Myocyte (in vitro differentiated cells): Measurements from ENCODE around the gene TNNI3K. TPM values are rescaled to one million over a fixed set of nuclear protein-coding genes. Genes with fewer than 3 reads are reported as not detected.

Experiments
- DNase-seq: peaks from one replicate; pipeline ENCODE4 v3.0.0-alpha.2; 2012; ENCODE audit warnings: low read depth
- total RNA-seq: library from RNA; depleted of rRNA; stranded (reverse); fragments of >200 nt; gene quantifications from 2 replicates; pipeline ENCODE4 v1.2.3, GENCODE V29; 2014

TNNI3K gene
- total RNA-seq, 1 donor from 2014 or later = 0.70 TPM

DNA sequence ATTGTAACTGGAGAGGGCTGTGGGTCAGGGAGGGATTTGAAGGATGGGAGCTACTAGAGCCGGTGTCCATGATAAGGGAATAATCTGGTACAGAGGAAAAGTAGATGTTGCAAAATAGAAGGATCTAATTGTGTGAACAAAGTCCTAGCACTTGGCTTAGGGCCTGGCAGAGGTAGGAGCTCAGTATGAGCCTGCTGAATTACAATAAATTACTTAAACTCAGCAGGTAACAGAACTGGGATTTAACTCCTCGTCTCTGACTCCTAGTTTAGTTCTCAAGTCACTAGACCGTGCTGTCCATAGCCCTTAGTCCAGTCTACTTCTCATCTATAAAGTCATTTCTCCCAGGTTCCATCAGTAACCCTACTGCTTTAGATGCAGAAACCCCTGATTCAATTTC, 157.0 kb downstream of the TNNI3K start:
- DNase-seq = no peak

DNA sequence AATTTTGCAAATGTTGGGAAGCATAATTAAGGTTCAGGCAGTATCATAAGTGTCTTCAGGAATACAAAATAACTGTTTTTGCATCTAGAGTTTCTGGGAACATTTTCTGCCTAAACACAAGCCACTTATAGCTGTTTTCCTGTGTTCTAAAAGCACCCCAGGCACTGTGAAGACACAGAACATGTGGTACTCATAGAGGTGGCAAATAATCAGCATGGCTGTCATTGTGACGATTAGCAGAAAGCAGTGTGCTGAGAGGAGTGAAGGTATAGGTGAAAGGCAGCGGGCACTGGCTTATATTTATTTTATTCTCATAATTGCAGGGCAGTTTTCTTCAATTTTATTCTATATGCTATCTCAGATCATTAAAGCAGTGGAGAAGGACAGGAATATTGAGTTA, 157.7 kb downstream of the TNNI3K start:
- no peak for DNase-seq

DNA sequence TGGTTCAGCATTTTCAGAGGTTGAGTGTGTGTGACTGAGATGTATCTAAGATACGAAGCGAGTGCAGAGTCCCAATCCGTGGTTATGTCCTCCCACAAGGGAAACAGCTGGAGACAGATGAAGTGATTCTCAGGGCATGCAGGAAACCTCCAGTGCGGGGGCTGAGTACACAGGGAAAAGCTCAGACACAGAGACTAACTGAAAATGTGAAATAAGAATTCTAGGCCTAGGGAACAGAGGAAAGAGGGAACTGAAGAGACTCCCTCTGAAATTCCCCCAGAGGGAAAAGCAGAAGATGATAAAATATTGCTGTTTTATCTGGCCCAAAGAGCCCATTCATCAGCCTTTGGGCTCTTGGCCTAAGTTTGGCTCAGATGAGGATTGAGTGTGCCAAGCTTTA, 160.4 kb downstream of the TNNI3K start:
- peak; percentile 16 for DNase-seq

DNA sequence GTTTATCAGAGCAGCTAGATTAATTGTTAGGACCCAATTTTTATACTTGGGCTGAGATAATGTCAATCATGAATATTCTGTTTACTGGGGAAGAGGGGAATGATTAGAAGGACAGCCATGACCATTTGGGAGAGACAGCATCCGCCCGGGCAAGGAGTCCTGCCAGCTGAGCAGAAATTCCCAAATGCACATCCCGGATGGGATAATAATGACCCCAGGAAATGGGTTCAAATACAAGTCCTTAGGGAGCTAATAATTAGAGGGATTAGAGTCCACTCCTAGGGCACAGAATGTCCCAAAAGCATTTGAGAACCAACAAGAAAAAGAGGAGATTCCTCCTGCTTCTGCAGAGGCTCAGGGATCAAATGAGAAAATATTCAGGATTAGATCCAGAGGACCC, 161.3 kb downstream of the TNNI3K start:
- no peak for DNase-seq

DNA sequence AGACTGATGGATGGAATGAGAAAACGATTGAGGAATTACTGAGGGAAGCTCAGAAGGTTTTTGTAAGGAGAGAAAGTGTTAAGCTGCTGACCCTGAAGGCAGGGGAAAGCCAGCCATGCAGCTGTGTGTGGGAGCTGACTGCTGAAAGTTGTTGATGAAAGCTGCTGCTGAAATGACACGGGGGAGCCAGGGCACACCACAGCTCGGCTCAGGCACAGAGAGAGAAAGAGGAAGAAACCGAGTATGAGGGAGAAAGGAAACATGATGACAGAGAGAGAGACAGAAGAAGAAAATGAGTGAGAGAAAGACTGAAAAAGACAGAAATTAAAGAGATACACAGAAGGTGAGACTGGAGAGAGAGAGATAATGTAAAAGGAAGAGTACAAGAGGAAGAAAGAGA, 161.7 kb downstream of the TNNI3K start:
- DNase-seq = no peak

DNA sequence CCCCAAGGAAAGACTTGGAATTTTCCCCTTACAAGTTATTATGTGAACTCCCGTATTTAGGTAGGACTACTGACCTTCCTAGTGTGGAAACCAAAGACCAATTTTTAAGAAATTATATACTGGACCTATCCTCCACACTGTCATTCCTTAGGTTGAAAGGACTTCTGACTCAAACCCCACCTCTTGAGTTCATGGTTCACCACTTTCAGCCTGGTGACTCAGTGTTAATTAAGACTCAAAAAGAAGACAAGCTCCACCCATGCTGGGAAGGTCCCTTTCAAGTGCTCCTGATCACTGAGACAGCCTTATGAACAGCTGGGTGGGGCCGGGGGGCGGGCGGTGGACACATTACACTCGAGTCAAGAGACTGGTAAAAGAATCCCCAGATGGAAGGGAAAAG, 164.1 kb downstream of the TNNI3K start:
- no peak for DNase-seq

DNA sequence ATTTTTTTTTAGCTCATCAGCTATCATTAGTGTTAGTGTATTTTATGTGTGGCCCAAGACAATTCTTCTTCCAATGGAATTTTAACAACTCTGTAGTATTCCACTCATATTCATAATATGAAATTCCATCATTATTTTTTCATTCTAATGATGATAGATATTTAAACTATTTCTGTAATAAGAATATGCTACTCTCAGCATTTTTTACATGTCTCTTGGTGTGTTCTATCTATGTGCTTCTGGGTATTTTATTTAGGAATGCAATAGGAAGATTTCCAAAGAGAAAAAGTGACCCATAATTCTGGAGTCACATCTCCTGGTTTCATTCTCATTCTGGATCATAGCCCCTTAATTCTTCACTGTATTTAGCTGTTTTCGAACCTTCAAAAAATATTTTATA, 167.7 kb downstream of the TNNI3K start:
- DNase-seq = no peak

DNA sequence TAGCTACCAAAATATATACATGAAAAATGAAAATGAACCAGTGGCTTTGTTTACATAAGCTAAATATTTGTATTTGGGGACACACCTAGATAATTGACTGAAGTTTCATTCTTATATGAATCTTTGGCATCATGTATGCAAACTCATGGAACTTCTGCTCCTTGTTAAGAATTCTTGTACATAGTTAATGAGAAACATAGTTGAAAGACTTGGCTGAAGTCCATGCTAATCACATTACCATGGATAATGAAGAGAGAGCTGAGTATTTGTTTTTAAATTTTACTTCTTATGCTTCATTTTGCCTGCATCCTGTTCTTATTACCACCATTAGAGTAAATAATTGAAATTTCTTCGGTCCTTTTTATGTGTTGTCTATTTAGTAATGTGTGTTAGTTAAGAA, 168.4 kb downstream of the TNNI3K start:
- no peak for DNase-seq

DNA sequence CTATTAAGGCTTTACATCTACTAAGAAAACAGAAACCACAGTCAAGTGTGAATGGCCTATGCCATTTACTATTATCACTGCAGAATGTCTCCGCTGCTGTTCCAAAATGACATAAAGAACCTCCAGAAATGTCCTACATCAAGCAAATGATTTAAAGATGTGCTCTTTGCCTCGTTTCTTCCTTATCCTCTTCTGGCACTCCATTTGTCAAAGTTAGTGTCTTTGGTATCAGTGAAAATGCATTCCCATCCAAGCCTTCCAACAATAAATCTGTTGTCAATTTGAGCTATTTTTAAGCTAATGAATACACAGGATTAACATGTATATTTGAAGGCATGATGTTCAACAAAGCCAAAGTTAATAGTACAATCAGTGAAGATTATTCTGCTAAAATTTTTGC, 171.6 kb downstream of the TNNI3K start:
- no peak for DNase-seq

DNA sequence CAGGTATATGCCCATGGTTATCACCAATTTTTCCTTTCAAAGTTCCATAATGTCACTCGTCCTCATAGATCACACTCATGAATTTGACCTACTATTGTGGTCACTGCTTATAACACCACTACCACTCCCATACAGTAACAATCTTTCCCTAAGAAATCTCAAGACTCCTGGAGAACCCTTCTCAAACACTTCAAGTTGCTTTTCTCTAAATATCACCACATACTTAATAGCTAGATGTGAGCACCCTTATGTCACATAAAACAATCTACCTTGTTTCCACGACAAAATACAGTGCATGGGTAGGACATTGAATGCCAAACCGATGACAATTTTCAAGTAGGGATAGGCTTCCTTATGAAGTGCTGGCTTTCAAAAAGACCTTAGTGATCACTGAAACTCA, 172.7 kb downstream of the TNNI3K start:
- DNase-seq = no peak

DNA sequence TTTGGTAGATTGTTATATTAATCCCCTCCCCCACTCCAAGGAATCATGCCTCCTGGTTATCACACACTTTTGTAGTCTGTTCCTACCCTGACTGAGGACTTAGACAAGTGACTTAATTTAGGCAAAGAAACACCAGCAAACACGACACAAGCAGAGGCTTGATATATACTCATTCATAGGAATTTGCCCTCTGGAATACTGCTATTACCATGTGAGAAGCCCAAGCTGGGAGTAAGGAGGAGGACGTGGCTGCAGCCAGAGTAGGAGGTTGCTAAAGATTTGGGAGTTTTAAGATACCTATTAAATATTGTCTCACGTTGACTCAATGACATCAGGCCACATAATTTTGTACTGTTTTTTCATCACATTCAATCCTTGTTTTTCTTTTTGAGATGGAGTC, 177.1 kb downstream of the TNNI3K start:
- no peak for DNase-seq

DNA sequence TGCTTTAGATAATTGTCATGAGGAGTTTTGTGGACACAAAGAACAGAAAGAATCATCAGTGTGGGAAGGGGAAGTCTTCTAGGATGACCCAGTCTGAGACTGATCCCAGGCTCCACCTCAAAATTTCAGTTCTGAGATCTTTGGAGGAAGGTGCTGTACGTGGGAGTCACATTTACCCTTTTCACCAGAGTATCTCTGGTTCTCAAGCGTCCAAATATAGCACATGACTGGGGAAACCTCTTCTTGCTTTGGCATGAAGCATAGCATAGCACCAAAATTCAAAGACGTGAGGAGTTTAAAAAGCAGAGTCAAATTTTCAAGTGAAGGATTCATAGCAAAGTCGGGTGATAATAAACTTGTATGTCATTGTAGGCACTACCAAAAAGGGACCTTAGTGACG, 180.7 kb downstream of the TNNI3K start:
- DNase-seq = no peak

DNA sequence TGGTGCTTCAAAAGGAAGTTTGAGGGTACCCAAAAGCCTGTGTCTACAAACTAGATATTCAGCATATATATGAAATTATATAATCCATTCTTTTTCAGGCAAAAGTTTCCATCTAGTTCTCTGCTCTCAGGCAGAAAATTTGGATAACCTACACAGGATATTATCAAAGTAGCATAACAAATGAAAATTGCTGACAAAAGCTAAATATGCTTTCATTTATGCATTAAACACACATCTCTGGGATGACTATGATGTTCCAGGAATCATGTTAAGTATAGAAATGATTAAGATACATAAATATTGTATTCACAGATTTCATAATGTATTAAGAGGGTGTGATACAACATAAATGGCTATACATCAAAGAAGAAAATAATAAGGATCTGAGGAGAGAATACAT, 184.4 kb downstream of the TNNI3K start:
- DNase-seq = no peak

DNA sequence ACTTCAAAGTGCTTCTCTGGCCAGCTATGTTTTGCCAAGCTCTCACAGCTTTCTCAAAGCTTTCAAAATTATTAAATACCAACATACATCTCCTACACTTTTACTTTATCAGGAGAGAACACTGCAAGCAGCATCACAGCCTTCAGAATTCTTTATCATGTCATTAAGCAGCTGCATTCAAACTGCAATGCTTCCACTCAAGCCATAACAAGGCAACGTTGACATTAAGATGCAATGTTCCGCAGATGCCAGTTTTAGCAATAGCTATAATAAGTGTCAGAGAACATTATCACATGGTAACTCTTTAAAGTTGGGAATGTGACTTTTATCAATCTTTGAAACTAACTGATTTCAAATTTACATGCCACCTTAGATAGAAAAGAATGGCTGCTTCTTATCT, 185.3 kb downstream of the TNNI3K start:
- no peak for DNase-seq

DNA sequence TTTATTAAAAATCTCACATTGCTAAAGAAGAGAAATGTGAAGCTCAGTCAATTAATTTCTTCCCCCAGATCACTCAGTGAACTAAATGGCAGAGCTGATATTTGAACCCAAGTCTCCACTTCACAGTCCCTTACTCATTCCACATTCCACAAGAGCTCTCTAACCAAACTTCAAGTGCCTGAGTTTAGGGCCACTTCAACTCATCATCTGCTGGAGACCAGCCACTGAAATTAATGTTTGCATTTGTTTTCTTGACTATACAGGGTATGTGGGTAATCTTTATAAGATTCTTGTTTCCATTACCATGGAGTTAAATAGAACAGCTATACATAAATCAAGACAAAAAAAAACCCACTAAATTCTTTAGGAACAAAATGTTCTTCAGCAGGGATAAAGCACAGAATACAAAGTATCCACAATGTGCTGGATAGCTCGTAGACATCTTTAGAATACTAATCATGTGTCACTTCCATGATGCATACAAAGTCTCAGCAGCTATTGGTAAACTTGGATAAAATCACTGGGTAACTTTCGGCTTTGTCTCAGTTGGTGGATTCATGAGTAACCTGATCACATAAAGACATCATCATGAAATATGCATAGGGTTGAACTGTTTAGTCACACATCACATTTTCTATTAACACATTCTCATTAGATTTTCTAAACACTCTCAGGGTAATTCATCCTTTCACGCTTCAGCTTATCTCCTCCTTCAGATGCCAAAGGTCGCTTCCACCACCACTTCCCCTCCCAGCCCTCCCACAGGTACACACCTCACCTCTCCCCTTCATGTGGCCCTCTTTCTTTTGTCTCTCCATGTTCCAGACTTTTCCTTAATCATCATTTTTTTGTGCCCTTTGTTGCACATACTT, 187.5 kb downstream of the TNNI3K start:
- DNase-seq = no peak

DNA sequence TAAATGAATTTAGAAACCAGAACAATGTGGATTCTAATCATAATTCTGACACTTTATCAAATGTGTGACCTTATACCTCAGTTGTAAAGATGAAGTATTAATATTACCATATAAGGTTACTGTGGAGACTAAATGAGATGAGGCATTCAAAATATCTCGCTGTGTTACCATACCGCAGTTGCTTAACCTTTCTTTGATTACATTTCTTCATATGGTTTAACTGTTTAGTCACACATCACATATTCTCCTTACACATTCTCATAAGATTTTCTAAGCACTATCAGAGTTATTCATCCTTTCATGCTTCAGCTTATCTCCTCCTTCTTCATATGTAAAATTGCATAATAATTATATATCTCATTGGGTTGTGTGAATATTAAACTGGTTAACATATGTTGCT, 188.3 kb downstream of the TNNI3K start:
- DNase-seq = no peak

DNA sequence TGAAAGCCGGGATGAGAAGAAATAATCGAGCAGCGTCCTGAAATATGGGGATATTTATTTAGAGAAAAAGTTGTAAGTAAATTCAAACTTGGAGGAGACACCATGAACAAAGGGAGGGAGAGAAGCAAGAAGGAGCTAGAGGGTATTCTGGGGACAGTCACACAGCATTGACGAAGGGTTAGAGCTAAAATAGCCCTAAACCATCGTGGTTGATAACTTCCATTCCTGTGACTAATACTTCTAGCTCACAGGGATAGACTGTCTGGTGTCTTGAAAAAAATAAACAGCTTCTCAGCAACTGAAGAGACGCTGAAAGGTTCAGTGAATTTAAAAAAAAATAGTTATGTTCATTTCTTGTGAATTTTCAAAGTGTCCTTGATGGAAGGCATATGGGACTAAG, 190.5 kb downstream of the TNNI3K start:
- peak; percentile 2 for DNase-seq

DNA sequence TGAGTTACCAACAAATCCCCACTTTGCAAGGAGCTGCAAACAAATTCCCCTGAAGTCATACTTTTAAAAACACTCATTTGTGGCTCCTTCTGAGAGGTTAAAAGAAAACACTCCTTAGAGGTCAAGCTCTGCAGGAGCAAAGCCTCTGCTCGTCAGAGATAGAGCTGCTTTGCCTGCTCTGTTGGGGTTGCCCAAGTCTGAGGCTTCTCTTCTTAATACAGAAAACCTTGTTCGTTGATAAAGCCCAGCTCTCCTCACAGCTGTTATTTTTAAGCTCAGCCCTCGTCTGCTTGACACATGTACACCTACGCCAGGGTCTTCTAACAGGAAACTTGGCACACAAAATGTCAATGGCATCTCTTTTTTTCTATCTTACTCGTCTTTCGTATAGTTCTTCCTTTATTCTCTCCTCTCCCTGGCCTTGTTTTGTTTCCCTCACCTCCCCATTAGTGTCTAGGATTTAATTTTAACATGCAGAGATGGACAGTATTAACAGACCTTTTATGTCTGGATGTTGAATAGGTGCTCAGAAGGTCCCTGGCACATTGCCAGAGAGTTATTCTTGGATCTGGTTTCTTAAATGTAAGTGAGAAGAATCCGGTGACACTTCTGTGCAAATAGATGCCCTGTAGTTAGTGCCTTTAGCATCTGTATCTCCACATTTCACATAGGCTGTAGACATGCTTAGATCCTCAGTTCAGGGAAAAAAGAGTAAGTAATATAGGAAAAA, 191.2 kb downstream of the TNNI3K start:
- peak; percentile 5 for DNase-seq

DNA sequence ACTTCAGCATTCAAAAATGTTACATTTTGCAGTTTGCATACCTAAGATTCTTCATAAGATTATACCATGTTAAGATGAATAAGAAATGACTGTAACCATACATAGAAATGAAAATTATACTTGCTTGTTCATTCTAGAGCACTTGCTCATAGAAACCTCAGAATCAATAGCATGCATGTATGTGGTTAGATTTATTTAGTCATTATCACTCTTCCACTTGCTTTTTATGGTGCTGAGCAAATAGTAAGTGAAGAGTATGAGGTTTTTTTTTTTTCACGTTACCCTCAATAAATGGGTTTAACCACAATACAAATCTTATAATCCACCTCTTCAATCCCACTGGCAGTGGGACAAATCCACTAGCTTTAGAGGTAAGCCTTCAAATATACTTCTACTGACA, 192.5 kb downstream of the TNNI3K start:
- DNase-seq = peak; percentile 1

DNA sequence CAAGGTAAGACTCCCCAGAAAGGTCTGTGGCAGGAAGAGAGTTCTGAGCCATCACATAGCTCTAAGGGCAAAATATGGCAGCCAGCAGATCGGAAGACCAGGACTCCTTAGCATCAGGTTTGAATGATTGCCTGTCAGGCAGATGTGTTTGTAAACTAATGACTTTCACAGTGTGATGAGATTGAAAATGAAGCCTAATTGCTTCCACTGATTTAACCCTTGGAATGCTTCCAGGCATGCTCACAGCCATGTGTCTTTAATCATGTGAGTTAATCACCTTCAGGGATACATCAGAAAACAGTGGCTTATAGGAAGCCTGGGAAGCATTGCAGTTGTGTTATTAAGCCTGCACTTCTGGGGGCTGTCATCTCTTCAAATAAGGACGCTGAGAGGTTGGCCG, 194.4 kb downstream of the TNNI3K start:
- DNase-seq = no peak

DNA sequence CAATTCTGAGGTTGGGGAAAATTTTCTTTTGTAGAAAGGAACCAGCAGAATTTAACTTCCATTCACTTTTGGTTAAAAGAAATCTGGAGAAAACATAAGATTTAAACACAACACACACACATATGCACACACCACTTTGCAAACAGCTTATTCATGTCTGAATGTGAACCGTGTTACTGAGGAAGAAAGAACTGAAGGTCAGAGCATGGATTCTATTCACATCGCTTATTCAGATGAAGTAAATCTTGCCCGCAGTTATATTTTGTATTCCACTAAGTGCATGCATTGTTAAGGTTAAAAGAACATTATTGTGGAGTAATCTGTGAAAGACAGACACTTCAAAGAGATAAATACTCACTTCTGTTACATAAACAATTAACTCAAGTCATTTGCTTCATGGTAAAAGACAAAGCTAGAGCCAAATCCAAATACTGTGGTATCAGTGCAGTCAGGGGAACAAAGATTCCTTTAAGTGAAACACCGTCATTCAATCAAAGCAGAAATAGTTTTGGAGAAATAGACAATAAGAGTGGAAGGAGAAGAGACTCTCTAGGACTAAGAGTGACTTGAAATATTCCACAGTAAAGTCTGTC, 195.3 kb downstream of the TNNI3K start:
- no peak for DNase-seq

DNA sequence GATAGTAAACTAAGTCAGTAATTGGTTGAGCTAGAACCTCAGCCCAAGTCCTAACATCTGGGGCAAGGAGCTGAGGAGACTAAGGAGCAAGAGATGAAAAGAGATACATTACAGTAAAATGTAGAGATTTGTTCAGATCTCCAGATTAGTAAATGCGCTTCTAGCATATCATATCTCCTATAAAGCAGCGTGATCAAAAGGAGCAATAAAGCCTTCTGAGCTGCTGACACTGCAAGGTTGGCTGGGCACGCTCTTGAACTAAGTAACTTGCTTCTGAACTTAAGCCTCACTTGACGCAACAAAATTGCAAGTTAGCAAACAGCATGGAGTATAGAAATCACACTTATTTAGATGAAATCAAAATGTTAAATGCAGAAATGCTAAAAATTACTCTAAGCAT, 196.3 kb downstream of the TNNI3K start:
- DNase-seq = no peak
